ENCODE measurements around the gene APCDD1L. TPM values are rescaled to one million over a fixed set of nuclear protein-coding genes. Genes with fewer than 3 reads are reported as not detected.
A peak's percentile ranks its signal among the peaks of the same experiment; 100 is the strongest.

Gene APCDD1L
- total and polyA plus RNA-seq, 2 of the 8 experiments (the other 6 are each of a cell fraction or from before 2014, with no cell fraction given): 0.83 to 3.1 TPM

GRCh38 chr20:58558486-58559367 lies 43.5 kb upstream of the APCDD1L start:
- no peak overlapping the region for H3K14ac ChIP-seq (ENCODE audit: insufficient read length)
- no peaks in the 10 kb centered on the region for H3K4me1 ChIP-seq (replicated peaks in 1 of 4; ENCODE audit: control insufficient read depth in 3 of 4, insufficient read depth in 4 of 4, low read length in 3 of 4)
- H3K4me2 ChIP-seq (ENCODE audit: insufficient read depth in 1 of 2, low read depth in 2 of 2, low read length in 2 of 2): no peak overlapping the region
- H3K36me3 ChIP-seq (ENCODE audit: control insufficient read depth in 2 of 4, insufficient read depth in 4 of 4, low read length in 3 of 4): no peaks in the 10 kb centered on the region
- no peak overlapping the region for H2BK5ac ChIP-seq (ENCODE audit: low read depth, low read length)
- 89% methylated on average over 19 of the region's 19 CpGs; no CpG with 5 or more reads in 1 of the 2 experiments for WGBS, 2 experiments (ENCODE audit: extremely low coverage in 1 of 2, insufficient coverage in 1 of 2, insufficient read length in 1 of 2, insufficient replicate concordance in 2 of 2, low coverage in 1 of 2, low lambda C conversion rate in 2 of 2, missing lambda C conversion rate in 1 of 2)
- H3K9ac ChIP-seq (replicated peaks in 1 of 4; ENCODE audit: extremely low read depth in 1 of 4, low read depth in 3 of 4, low read length in 3 of 4): no peak overlapping the region
- FAIRE-seq (no peak), DNase-seq (ENCODE audit: low read depth in 1 of 2, low spot score in 2 of 2) (no peak)
- no peak overlapping the region for H2BK12ac ChIP-seq (ENCODE audit: low read depth, low read length)
- H4K20me1 ChIP-seq (replicated peaks in 1 of 2; ENCODE audit: control insufficient read depth in 1 of 2, insufficient read depth in 2 of 2, low read length in 2 of 2): no peaks in the 10 kb centered on the region
- no peak overlapping the region for H3K56ac ChIP-seq (replicated peaks; ENCODE audit: insufficient read length, low read depth, low read length)
- H3K23me2 ChIP-seq (ENCODE audit: low read depth, low read length): no peaks in the 10 kb centered on the region
- no peaks in the 10 kb centered on the region for H3K9me3 ChIP-seq (ENCODE audit: insufficient read depth in 2 of 2, low read depth in 1 of 2, low read length in 1 of 2)
- H2BK20ac ChIP-seq (ENCODE audit: low read length): 0 out of 2 replicates have a peak overlapping the region, but pooled peaks have one; percentile 43
- no peak overlapping the region for H4K91ac ChIP-seq (replicated peaks; ENCODE audit: insufficient read length, low read length)
- no peak overlapping the region for H4K8ac ChIP-seq (ENCODE audit: extremely low read depth, insufficient read depth, low read length)
- no peak overlapping the region; the same call in 1 of the 2 replicates for H2BK15ac ChIP-seq (ENCODE audit: low read length)
- no peaks in the 10 kb centered on the region for H3K79me2 ChIP-seq (ENCODE audit: control insufficient read depth in 1 of 2, insufficient read depth in 2 of 2, low read length in 2 of 2)
- no peak overlapping the region for H3K4ac ChIP-seq (replicated peaks; ENCODE audit: insufficient read length, low read depth, low read length)
- H3K23ac ChIP-seq (ENCODE audit: insufficient read length): no peak overlapping the region
- no peaks in the 10 kb centered on the region for H3K79me1 ChIP-seq (ENCODE audit: low read depth, low read length)
- no peak overlapping the region for H2BK120ac ChIP-seq (replicated peaks; ENCODE audit: low read depth, low read length)
- H3K4me3 ChIP-seq (ENCODE audit: extremely low read depth in 1 of 4, insufficient read depth in 2 of 4, low read depth in 3 of 4, low read length in 4 of 4): no peak overlapping the region
- no peak overlapping the region for H3K18ac ChIP-seq (ENCODE audit: extremely low read depth, low read length)
- H2AFZ ChIP-seq (ENCODE audit: low read length): peak overlapping the region; percentile 20; the same call in 1 of the 2 replicates
- ChIA-PET POLR2A (ENCODE audit: partially characterized antibody) (no interaction called here), CTCF (ENCODE audit: partially characterized antibody) (interaction anchor here (0.6 to 2.2 kb wide), 7 partner anchors 8 to 674 kb away, joined by 3 to 7 read pairs (median 3); no protein-coding TSS in a partner anchor)
- H2AK5ac ChIP-seq (ENCODE audit: low read depth, low read length): no peak overlapping the region
- H4K5ac ChIP-seq (ENCODE audit: insufficient read length, low read depth, low read length): no peak overlapping the region
- H3K27me3 ChIP-seq (replicated peaks in 1 of 4; ENCODE audit: control insufficient read depth in 3 of 4, extremely low read depth in 1 of 4, insufficient read depth in 3 of 4, low read length in 3 of 4): 0 out of 7 replicates have a peak, but pooled peaks cover 0 to 6% (median 0%) of the 10 kb centered on the region in 4 experiments
- H3K27ac ChIP-seq (ENCODE audit: low read depth, low read length): no peak overlapping the region
- TF ChIP-seq CEBPB (IDR thresholded peaks at IDR 0.05; ENCODE audit: low read depth, low read length) (no peak), GABPA (IDR thresholded peaks at IDR 0.05; ENCODE audit: borderline replicate concordance, insufficient read depth, low read length) (no peak), ASH2L (IDR thresholded peaks at IDR 0.05; ENCODE audit: low read length) (no peak), HDAC2 (IDR thresholded peaks at IDR 0.05; ENCODE audit: borderline replicate concordance in 1 of 2, low read depth in 2 of 2, low read length in 2 of 2) (no peak), SUZ12 (IDR thresholded peaks at IDR 0.05; ENCODE audit: low read length) (no peak), KDM4A (IDR thresholded peaks at IDR 0.05; ENCODE audit: low read depth, low read length, severe bottlenecking) (no peak), NRF1 (IDR thresholded peaks at IDR 0.05; ENCODE audit: low read depth, low read length) (no peak), POLR2AphosphoS5 (IDR thresholded peaks at IDR 0.05; ENCODE audit: low read depth, low read length) (no peak), ZNF274 (IDR thresholded peaks at IDR 0.05; ENCODE audit: borderline replicate concordance, extremely low read depth, low read length) (no peak)
- TF ChIP-seq, protein P1, sequence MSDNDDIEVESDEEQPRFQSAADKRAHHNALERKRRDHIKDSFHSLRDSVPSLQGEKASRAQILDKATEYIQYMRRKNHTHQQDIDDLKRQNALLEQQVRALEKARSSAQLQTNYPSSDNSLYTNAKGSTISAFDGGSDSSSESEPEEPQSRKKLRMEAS (IDR thresholded peaks at IDR 0.05): peak; percentile 55
